SKM-1 (cell line): Measurements from ENCODE around the gene POMGNT2.
"Not testable (repeated sequence)": the region's sequence is repeated elsewhere in the genome, so short reads cannot be mapped to it uniquely, and the experiment has no call there.

Experiments used
- DNase-seq: peaks from one replicate; lab custom pipeline; 2025; ENCODE audit not compliant: unreplicated experiment; lab: John Stamatoyannopoulos, UW

POMGNT2 gene

GRCh38 chr3:43048470-43048869 is 57.4 kb downstream of the POMGNT2 start:
- DNase-seq, result no peak

GRCh38 chr3:43046583-43046982 is 59.3 kb downstream of the POMGNT2 start:
- no peak for DNase-seq

- not testable (repeated sequence) for DNase-seq
Measured at GRCh38 chr3:43045079-43045478, 60.8 kb downstream of the POMGNT2 start.

DNA sequence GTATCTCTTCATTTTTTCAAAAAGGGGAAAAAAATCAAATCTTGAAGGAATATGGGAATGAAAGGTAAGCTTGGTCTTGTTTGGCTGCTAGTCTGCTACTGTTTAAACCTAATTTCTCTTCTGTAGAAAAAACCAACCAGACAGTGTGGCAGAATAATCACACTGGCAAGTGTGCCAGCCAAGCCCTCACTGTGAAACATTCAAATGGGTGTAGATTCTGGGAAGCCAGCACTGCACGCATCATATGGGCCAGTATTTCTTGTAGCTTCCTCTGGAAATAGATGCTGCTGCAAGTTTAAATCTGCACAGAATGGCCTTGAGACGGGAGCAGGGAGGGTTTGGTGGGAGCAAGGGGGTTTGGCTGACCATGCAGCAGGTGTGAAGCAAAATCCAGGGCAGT is 62.1 kb downstream of the POMGNT2 start:
- DNase-seq, result no peak

DNA sequence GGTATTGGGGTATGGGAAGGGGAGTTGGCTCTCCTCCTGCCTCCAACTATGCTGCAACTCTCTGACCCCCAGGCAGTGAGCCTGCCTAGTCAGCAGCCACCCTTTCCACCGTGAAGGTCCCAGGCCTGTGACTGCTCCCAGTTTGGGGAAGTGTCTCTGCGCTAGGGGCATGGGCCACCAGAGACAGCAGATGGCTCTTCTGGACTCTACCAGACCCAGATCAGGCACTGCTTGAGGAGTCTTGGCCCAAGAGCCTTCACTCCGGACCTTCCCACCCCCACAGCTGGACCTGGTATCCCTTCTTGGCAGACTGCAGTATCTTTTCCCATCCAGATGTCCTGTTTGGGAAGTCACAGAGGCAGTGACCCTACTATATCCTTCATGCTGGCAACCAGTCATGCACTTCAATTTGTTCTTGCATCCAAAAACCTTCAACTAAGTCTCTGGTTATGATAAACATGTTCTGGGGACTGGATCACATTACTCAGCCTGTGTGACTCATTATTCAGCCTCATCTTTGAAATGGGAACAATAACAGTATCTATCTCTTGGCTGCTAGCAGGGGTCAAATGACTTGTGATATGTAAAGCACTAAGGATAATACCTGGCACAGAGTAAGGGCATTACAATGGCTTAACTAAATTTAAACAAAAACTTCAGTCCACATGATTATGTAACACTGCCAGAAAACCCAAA is 62.7 kb downstream of the POMGNT2 start:
- DNase-seq, result no peak

- no peak for DNase-seq
Measured at GRCh38 chr3:43041517-43041916, 64.4 kb downstream of the POMGNT2 start.

- no peak for DNase-seq
Measured at GRCh38 chr3:43038010-43038409, 67.9 kb downstream of the POMGNT2 start.

GRCh38 chr3:43036621-43037423 is 69.1 kb downstream of the POMGNT2 start:
- DNase-seq, result no peak

- DNase-seq, result no peak
Measured at GRCh38 chr3:43035801-43036365, 70.0 kb downstream of the POMGNT2 start.

- DNase-seq, result no peak
Measured at GRCh38 chr3:43034911-43035310, 71.0 kb downstream of the POMGNT2 start.

- DNase-seq, result no peak
Measured at GRCh38 chr3:43034200-43034599, 71.7 kb downstream of the POMGNT2 start.

DNA sequence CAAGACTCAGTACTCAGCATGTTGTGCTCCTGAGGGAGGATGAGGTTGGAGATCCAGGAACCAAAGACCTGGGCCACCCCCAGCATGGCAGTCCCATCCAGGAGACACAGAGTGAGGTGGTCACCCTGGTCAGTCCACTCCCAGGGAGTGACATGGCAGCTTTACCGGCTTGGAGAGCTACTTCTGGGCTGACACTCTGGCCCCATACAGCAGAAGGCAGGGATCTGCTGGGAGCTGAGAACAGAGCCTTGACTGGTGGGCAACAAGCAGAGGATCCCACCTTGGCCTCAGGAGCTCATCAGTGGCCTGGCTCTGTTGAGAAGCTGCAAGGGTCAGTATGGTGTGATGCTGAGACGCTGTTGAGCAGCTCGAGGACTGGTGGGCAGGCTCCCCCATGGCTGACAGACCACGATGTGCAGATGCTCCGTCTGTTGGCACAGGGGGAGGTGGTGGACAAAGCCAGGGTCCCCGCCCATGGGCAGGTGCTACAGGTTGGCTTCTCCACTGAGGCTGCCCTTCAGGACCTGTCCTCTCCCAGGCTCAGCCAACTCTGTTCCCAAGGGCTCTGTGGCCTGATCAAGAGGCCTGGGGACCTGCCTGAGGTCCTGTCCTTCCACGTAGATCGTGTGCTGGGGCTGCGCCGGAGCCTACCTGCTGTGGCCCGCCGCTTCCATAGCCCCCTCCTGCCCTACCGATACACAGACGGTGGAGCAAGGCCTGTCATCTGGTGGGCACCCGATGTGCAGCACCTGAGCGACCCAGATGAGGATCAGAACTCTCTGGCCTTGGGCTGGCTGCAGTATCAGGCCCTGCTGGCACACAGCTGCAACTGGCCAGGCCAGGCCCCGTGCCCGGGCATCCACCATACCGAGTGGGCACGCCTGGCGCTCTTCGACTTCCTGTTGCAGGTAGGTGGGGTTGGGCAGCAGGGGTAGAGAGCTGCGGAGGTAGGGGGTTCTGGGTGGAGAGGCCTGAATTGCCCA is 72.9 kb downstream of the POMGNT2 start:
- no peak for DNase-seq

DNA sequence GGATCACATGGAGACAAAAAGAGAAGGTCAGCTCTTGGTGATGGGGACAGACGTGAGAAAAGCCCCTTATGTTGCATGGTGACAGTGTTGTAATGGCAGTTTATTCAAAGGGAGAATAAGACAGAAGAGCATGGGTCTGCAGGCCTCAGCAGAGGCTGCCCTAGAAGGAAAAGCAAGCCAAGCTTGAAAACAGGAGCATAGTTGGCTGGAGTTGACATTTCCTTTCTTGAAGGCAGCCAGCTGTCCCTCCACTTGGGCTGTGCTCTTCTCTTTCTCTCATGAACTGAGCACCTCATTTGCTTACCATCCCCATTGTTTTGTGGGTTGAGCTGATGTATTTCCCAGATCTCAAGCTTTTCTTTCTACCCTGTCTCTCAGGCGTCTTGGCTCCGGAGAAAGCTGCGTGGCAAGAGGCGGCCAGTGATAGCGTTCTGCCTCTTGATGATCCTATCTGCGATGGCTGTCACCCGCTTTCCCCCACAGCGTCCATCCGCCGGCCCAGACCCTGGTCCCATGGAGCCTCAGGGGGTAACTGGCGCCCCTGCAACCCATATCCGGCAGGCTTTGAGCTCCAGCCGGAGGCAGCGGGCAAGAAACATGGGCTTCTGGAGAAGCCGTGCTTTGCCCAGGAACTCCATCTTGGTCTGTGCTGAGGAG is 73.9 kb downstream of the POMGNT2 start:
- no peak for DNase-seq

DNA sequence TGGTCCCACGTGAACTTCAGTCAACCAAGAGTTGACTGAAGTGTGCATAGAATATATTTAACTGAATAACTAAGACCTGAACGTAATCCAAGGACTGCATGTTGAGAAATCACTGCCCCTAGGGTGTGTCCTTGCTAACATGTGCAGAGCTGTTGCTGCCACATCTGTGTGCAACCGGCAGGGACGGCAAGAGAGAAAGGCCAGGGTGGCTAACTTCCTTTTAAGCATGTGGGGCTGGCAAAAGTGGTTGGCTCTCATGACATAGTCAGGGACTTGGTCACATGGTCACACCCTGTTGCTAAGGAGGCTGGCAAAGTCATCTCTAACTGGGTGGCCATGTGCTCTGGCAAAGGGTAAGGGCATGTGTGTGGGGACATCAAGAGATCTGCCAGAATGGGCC is 74.4 kb downstream of the POMGNT2 start:
- no peak for DNase-seq

GRCh38 chr3:43030162-43030935 is 75.5 kb downstream of the POMGNT2 start:
- no peak for DNase-seq
